Measurements from ENCODE around the gene SNAI3.

Gene SNAI3

GRCh38 chr16:88715312-88716190 is 29.2 kb upstream of the SNAI3 start:
- H3K4me1 ChIP-seq (ENCODE audit: insufficient read depth, low read length), result no peaks in the 10 kb centered on the region
- peaks cover 3% of the 10 kb centered on the region; the same call in 1 of the 2 replicates for H3K36me3 ChIP-seq (ENCODE audit: insufficient read depth, low read length)
- H3K9ac ChIP-seq (ENCODE audit: low read depth, low read length), result no peak overlapping the region
- no peaks in the 10 kb centered on the region for H3K9me3 ChIP-seq (ENCODE audit: control insufficient read depth, insufficient read depth, low read length)

GRCh38 chr16:88714420-88715302 is 28.4 kb upstream of the SNAI3 start:
- Histone ChIP-seq H3K9ac (ENCODE audit: low read depth, low read length) (no peak overlapping the region), H3K9me3 (ENCODE audit: control insufficient read depth, insufficient read depth, low read length) (no peaks in the 10 kb centered on the region), H3K36me3 (ENCODE audit: insufficient read depth, low read length) (peaks cover 3% of the 10 kb centered on the region; the same call in 1 of the 2 replicates), H3K4me1 (ENCODE audit: insufficient read depth, low read length) (no peaks in the 10 kb centered on the region)

- H3K36me3 ChIP-seq (ENCODE audit: insufficient read depth, low read length), result peaks cover 3% of the 10 kb centered on the region; the same call in 1 of the 2 replicates
These were observed 27.5 kb upstream of the SNAI3 start for GRCh38 chr16:88713568-88714419.

GRCh38 chr16:88713054-88713453 is 26.7 kb upstream of the SNAI3 start:
- Histone ChIP-seq H3K9me3 (ENCODE audit: control insufficient read depth, insufficient read depth, low read length) (no peaks in the 10 kb centered on the region), H3K9ac (ENCODE audit: low read depth, low read length) (no peak overlapping the region), H3K4me1 (ENCODE audit: insufficient read depth, low read length) (no peaks in the 10 kb centered on the region), H3K36me3 (ENCODE audit: insufficient read depth, low read length) (peaks cover 3% of the 10 kb centered on the region; the same call in 1 of the 2 replicates)

More at GRCh38 chr16:88713568-88714419, 27.5 kb upstream of the SNAI3 start:
- H3K9ac ChIP-seq (ENCODE audit: low read depth, low read length), result no peak overlapping the region
- H3K4me1 ChIP-seq (ENCODE audit: insufficient read depth, low read length), result no peaks in the 10 kb centered on the region
- no peaks in the 10 kb centered on the region for H3K9me3 ChIP-seq (ENCODE audit: control insufficient read depth, insufficient read depth, low read length)

- H3K4me1 ChIP-seq (ENCODE audit: insufficient read depth, low read length), result no peaks in the 10 kb centered on the region
- no peak overlapping the region for H3K9ac ChIP-seq (ENCODE audit: low read depth, low read length)
- no peaks in the 10 kb centered on the region for H3K9me3 ChIP-seq (ENCODE audit: control insufficient read depth, insufficient read depth, low read length)
- H3K36me3 ChIP-seq (ENCODE audit: insufficient read depth, low read length), result peaks cover 3% of the 10 kb centered on the region; the same call in 1 of the 2 replicates
These were observed 26.2 kb upstream of the SNAI3 start for GRCh38 chr16:88712362-88712979.

GRCh38 chr16:88711750-88712340 is 25.5 kb upstream of the SNAI3 start:
- H3K9ac ChIP-seq (ENCODE audit: low read depth, low read length), result no peak overlapping the region
- peaks cover 3% of the 10 kb centered on the region; the same call in 1 of the 2 replicates for H3K36me3 ChIP-seq (ENCODE audit: insufficient read depth, low read length)
- H3K4me1 ChIP-seq (ENCODE audit: insufficient read depth, low read length), result no peaks in the 10 kb centered on the region
- no peaks in the 10 kb centered on the region for H3K9me3 ChIP-seq (ENCODE audit: control insufficient read depth, insufficient read depth, low read length)

GRCh38 chr16:88710556-88710955 is 24.2 kb upstream of the SNAI3 start:
- Histone ChIP-seq H3K36me3 (ENCODE audit: insufficient read depth, low read length) (peaks cover 3% of the 10 kb centered on the region; the same call in 1 of the 2 replicates), H3K9ac (ENCODE audit: low read depth, low read length) (no peak overlapping the region), H3K9me3 (ENCODE audit: control insufficient read depth, insufficient read depth, low read length) (no peaks in the 10 kb centered on the region), H3K4me1 (ENCODE audit: insufficient read depth, low read length) (no peaks in the 10 kb centered on the region)

- no peaks in the 10 kb centered on the region for H3K36me3 ChIP-seq (ENCODE audit: insufficient read depth, low read length)
- H3K9me3 ChIP-seq (ENCODE audit: control insufficient read depth, insufficient read depth, low read length), result no peaks in the 10 kb centered on the region
- H3K4me1 ChIP-seq (ENCODE audit: insufficient read depth, low read length), result no peaks in the 10 kb centered on the region
- H3K9ac ChIP-seq (ENCODE audit: low read depth, low read length), result peak overlapping the region; percentile 92
These were observed 20.9 kb upstream of the SNAI3 start for GRCh38 chr16:88706965-88707826.

GRCh38 chr16:88706229-88706964 is 20.1 kb upstream of the SNAI3 start, which contains the start of the genes CTU2 and RNF166:
CTU2 (plus strand) TSS chr16:88706503; CDS start chr16:88706531, 28 bp downstream.
RNF166 (minus strand) TSS chr16:88706408; CDS start chr16:88706325, 83 bp downstream.
- Histone ChIP-seq H3K4me1 (ENCODE audit: insufficient read depth, low read length) (no peaks in the 10 kb centered on the region), H3K9me3 (ENCODE audit: control insufficient read depth, insufficient read depth, low read length) (no peaks in the 10 kb centered on the region), H3K36me3 (ENCODE audit: insufficient read depth, low read length) (no peaks in the 10 kb centered on the region), H3K9ac (ENCODE audit: low read depth, low read length) (peak within 1 kb of the TSS; percentile 92)

- Histone ChIP-seq H3K9me3 (ENCODE audit: control insufficient read depth, insufficient read depth, low read length) (no peaks in the 10 kb centered on the region), H3K36me3 (ENCODE audit: insufficient read depth, low read length) (no peaks in the 10 kb centered on the region), H3K4me1 (ENCODE audit: insufficient read depth, low read length) (no peaks in the 10 kb centered on the region)
These were observed 19.5 kb upstream of the SNAI3 start for GRCh38 chr16:88705801-88706228.

GRCh38 chr16:88705076-88705684 is 18.9 kb upstream of the SNAI3 start:
- Histone ChIP-seq H3K9ac (ENCODE audit: low read depth, low read length) (peak overlapping the region; percentile 92), H3K36me3 (ENCODE audit: insufficient read depth, low read length) (no peaks in the 10 kb centered on the region), H3K4me1 (ENCODE audit: insufficient read depth, low read length) (no peaks in the 10 kb centered on the region), H3K9me3 (ENCODE audit: control insufficient read depth, insufficient read depth, low read length) (no peaks in the 10 kb centered on the region)

More at GRCh38 chr16:88705801-88706228, 19.5 kb upstream of the SNAI3 start:
- H3K9ac ChIP-seq (ENCODE audit: low read depth, low read length), result peak overlapping the region; percentile 92
